Mesothelial cell of epicardium (in vitro differentiated cells): ENCODE data around the gene FAM120B. TPM values are rescaled to one million over a fixed set of nuclear protein-coding genes. Genes with fewer than 3 reads are reported as not detected.
A peak's percentile ranks its signal among the peaks of the same experiment; 100 is the strongest.

ENCODE experiments used
- DNase-seq, 2 experiments: peaks; one replicate each; pipeline ENCODE4 v3.0.0; 2021; ENCODE audit warnings: low spot score in 2 of 2; ENCODE audit not compliant: unreplicated experiment in 2 of 2
- H3K27ac Mint-ChIP-seq: 2 replicates; pipeline ENCODE4 v1.8.0; 2021; ENCODE audit warnings: mixed read lengths
- H3K27me3 Mint-ChIP-seq: 2 replicates; pipeline ENCODE4 v1.8.0; 2021; ENCODE audit warnings: low read depth, mixed read lengths
- H3K36me3 Mint-ChIP-seq: 2 replicates; pipeline ENCODE4 v1.8.0; 2021; ENCODE audit warnings: mixed read lengths
- H3K4me1 Mint-ChIP-seq: 2 replicates; pipeline ENCODE4 v1.8.0; 2021; ENCODE audit warnings: mixed read lengths
- H3K4me3 Mint-ChIP-seq: 2 replicates; pipeline ENCODE4 v1.8.0; 2021; ENCODE audit warnings: mild to moderate bottlenecking, moderate library complexity, mixed read lengths
- H3K9me3 Mint-ChIP-seq: 2 replicates; pipeline ENCODE4 v1.8.0; 2021; ENCODE audit warnings: mixed read lengths
- CTCF ChIP-seq: fragments of 200-600 bp; sonication (generic); IDR thresholded peaks from one replicate; pipeline ENCODE4 v1.5.0; 2021; ENCODE audit warnings: antibody characterized with exemption; ENCODE audit not compliant: unreplicated experiment
- total RNA-seq: library from RNA; stranded (reverse); gene quantifications from 3 replicates; pipeline ENCODE4 v1.2.1, GENCODE V29; 2021

The FAM120B gene, protein sequence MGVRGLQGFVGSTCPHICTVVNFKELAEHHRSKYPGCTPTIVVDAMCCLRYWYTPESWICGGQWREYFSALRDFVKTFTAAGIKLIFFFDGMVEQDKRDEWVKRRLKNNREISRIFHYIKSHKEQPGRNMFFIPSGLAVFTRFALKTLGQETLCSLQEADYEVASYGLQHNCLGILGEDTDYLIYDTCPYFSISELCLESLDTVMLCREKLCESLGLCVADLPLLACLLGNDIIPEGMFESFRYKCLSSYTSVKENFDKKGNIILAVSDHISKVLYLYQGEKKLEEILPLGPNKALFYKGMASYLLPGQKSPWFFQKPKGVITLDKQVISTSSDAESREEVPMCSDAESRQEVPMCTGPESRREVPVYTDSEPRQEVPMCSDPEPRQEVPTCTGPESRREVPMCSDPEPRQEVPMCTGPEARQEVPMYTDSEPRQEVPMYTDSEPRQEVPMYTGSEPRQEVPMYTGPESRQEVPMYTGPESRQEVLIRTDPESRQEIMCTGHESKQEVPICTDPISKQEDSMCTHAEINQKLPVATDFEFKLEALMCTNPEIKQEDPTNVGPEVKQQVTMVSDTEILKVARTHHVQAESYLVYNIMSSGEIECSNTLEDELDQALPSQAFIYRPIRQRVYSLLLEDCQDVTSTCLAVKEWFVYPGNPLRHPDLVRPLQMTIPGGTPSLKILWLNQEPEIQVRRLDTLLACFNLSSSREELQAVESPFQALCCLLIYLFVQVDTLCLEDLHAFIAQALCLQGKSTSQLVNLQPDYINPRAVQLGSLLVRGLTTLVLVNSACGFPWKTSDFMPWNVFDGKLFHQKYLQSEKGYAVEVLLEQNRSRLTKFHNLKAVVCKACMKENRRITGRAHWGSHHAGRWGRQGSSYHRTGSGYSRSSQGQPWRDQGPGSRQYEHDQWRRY
- total RNA-seq = 43.3 to 44.6 TPM (median 44.1 TPM) in 3 replicates

DNA sequence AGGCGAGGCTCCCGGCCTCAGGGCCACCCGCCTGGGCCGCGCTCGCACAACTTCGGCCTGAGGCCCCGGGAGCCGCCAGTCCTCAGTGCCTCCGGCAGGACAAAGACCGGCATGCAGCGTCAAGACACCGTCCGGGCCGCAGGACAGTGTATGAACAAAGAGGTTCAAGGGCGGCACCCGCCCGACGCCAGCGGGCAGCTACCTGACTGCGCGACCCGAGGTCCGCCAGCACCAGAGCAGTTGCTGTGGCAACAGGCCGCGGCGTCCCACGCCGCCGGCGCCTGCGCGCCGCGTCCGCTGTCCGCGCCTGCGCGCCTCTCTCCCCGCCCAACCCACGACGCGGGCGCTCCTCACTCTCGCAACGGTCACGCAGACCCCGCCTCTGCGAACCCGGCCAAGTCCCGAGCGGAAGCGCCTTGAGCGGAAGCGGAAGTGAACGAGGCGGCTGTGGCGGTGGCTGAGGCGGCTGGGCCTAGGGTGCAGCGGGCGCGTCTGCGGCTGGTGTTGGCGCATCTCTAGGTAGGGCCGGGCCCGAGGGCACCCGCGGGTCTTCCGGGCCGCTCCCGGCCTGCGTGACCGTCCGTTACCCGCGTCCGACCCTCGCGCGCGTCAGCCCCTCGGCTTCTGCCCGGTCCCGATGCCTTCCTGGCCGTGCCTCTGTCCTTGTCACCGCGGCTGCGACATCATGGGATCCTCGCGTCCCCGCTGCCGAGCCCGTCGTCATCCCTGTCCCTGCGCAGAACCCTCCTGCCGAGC is at the start of gene FAM120B:
Gene FAM120B (plus strand): TSS at position 435 of the 756 bp plus-strand sequence. CDS start 10,633 bp downstream, outside the sequence.
- Mint-ChIP-seq H3K27me3 (peaks cover 4% of the 10 kb centered on the region), H3K27ac (peak within 1 kb of the TSS; percentile 89), H3K4me3 (peak within 1 kb of the TSS; percentile 88), H3K9me3 (peaks cover 15% of the 10 kb centered on the region), H3K4me1 (peaks cover 32% of the 10 kb centered on the region), H3K36me3 (peaks cover 8% of the 10 kb centered on the region)
- TF ChIP-seq CTCF = no peak
- DNase-seq = peak; percentile 89 to 95

- Mint-ChIP-seq H3K9me3 (no peaks in the 10 kb centered on the region), H3K36me3 (no peaks in the 10 kb centered on the region), H3K4me1 (peaks cover 8% of the 10 kb centered on the region), H3K27ac (no peak overlapping the region), H3K4me3 (no peak overlapping the region), H3K27me3 (no peaks in the 10 kb centered on the region)
- TF ChIP-seq CTCF = no peak
- DNase-seq = peak in 1 of 2 experiments; percentile 5
Observed at GRCh38 chr6:170257376-170257775, 49.2 kb upstream of the FAM120B start.

GRCh38 chr6:170258407-170258806 is 48.2 kb upstream of the FAM120B start:
- H3K27me3 Mint-ChIP-seq = no peaks in the 10 kb centered on the region
- no peak for DNase-seq
- H3K4me3 Mint-ChIP-seq = no peak overlapping the region
- H3K9me3 Mint-ChIP-seq = no peaks in the 10 kb centered on the region
- no peaks in the 10 kb centered on the region for H3K36me3 Mint-ChIP-seq
- peaks cover 6% of the 10 kb centered on the region for H3K4me1 Mint-ChIP-seq
- no peak for TF ChIP-seq CTCF
- H3K27ac Mint-ChIP-seq = no peak overlapping the region

GRCh38 chr6:170259278-170259677 is 47.3 kb upstream of the FAM120B start:
- Mint-ChIP-seq H3K9me3 (no peaks in the 10 kb centered on the region), H3K36me3 (no peaks in the 10 kb centered on the region), H3K27me3 (no peaks in the 10 kb centered on the region), H3K4me3 (no peak overlapping the region), H3K4me1 (peaks cover 6% of the 10 kb centered on the region), H3K27ac (no peak overlapping the region)
- TF ChIP-seq CTCF = no peak
- DNase-seq = peak in 1 of 2 experiments; percentile 2

DNA sequence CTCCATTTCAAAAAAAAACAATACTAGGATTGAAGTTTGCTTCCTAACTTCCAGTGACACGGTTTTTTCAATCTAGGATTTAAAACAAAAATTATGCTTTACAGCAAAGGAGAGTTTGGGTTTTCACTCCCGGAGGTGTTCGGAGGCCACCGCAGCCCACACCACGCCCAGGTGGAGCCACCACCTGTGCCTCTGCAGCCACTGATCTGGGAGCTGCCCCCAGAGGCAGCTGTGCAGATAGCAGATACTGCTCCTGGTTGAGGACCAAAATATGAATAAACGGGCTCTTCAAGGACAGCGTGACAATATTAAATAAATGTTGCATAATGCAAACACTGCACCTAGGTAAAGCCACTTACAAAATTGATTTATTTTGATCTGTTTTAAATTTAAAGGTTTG is 45.9 kb upstream of the FAM120B start:
- no peak for TF ChIP-seq CTCF
- H3K36me3 Mint-ChIP-seq = no peaks in the 10 kb centered on the region
- DNase-seq = no peak
- H3K27me3 Mint-ChIP-seq = no peaks in the 10 kb centered on the region
- H3K9me3 Mint-ChIP-seq = no peaks in the 10 kb centered on the region
- H3K4me3 Mint-ChIP-seq = no peak overlapping the region
- no peak overlapping the region for H3K27ac Mint-ChIP-seq
- peaks cover 1% of the 10 kb centered on the region for H3K4me1 Mint-ChIP-seq
